ENCODE data around the gene CPSF4. TPM values are rescaled to one million over a fixed set of nuclear protein-coding genes. Genes with fewer than 3 reads are reported as not detected.

Gene CPSF4
- total and polyA plus RNA-seq, 2 donors (not counting 1 experiment from before 2014, with no cell fraction given), result 17.3 to 44.9 TPM

DNA sequence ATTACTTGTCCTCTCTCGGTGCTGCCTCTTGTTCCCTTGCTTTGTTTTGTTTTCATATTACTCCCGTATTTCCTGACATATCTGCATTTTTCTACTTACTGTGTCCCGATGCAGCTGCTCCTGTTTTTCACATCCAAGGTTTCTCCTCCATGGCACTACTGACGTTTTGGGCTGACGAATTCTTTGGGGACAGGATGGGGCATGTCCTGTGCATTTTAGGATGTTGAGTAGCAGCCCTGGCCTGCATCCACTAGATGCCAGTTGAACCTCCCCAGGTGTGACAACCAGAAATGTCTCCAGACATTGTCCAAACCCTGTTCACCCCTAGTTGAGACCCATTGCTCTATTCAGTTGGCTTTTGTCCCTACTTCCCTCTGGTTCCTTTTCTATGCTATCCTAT is 46.4 kb downstream of the CPSF4 start:
- Histone ChIP-seq H3K4me2 (ENCODE audit: extremely low read depth, insufficient read depth, low read length) (no peak overlapping the region), H3K27me3 (ENCODE audit: control insufficient read depth, insufficient read depth, low read length) (no peaks in the 10 kb centered on the region), H3K4me1 (ENCODE audit: control insufficient read depth, extremely low read depth, insufficient read depth, low read length) (no peaks in the 10 kb centered on the region), H2AFZ (ENCODE audit: low read length) (no peak overlapping the region), H3K4me3 (replicated peaks in 1 of 4; ENCODE audit: control extremely low read depth in 1 of 4, insufficient read depth in 1 of 4, low read depth in 3 of 4, low read length in 4 of 4) (no peak overlapping the region), H3K79me2 (ENCODE audit: control insufficient read depth, insufficient read depth, low read length) (no peaks in the 10 kb centered on the region), H4K20me1 (ENCODE audit: control insufficient read depth, extremely low read depth, insufficient read depth, low read length) (no peaks in the 10 kb centered on the region), H3K27ac (ENCODE audit: insufficient read depth, low read length) (no peak overlapping the region), H3K9me3 (ENCODE audit: control insufficient read depth, insufficient read depth, low read depth, low read length) (no peaks in the 10 kb centered on the region), H3K9ac (ENCODE audit: insufficient read depth, low read length) (no peak overlapping the region), H3K36me3 (ENCODE audit: control insufficient read depth, insufficient read depth, low read length) (peaks cover 1% of the 10 kb centered on the region)
- no peak for DNase-seq (ENCODE audit: low read depth in 2 of 2)
- no peak for TF ChIP-seq EZH2 (IDR thresholded peaks at IDR 0.05; ENCODE audit: low read length, missing control alignments)
- TF ChIP-seq, protein P1, sequence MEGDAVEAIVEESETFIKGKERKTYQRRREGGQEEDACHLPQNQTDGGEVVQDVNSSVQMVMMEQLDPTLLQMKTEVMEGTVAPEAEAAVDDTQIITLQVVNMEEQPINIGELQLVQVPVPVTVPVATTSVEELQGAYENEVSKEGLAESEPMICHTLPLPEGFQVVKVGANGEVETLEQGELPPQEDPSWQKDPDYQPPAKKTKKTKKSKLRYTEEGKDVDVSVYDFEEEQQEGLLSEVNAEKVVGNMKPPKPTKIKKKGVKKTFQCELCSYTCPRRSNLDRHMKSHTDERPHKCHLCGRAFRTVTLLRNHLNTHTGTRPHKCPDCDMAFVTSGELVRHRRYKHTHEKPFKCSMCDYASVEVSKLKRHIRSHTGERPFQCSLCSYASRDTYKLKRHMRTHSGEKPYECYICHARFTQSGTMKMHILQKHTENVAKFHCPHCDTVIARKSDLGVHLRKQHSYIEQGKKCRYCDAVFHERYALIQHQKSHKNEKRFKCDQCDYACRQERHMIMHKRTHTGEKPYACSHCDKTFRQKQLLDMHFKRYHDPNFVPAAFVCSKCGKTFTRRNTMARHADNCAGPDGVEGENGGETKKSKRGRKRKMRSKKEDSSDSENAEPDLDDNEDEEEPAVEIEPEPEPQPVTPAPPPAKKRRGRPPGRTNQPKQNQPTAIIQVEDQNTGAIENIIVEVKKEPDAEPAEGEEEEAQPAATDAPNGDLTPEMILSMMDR (conservative IDR thresholded peaks at IDR 0.05 in 1 of 2, IDR thresholded peaks at IDR 0.05 in 1 of 2; ENCODE audit: low read depth in 1 of 2, low read length in 2 of 2), result no peak

DNA sequence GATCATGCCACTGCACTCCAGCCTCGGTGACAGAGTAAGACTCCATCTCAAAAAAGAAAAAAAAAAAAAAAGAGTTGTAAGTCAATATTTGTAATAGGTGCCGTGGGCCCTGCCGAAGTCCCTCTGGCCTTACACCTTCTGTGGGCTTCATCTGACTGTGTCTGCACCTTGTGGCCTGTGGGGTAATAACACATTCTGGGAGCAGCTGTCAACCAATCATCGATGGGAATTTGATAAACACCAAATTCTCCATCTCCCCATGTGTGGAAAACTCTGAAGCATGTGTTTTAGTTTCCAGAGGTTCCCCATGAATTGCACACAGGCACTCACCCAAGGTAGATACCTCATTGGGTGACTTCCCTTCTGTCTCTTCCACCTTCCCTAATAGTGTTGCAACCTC is 50.5 kb downstream of the CPSF4 start:
- H3K27me3 ChIP-seq (ENCODE audit: control insufficient read depth, insufficient read depth, low read length), result no peaks in the 10 kb centered on the region
- H2AFZ ChIP-seq (ENCODE audit: low read length), result no peak overlapping the region
- DNase-seq (ENCODE audit: low read depth in 2 of 2), result no peak
- no peak overlapping the region for H3K4me2 ChIP-seq (ENCODE audit: extremely low read depth, insufficient read depth, low read length)
- H3K36me3 ChIP-seq (ENCODE audit: control insufficient read depth, insufficient read depth, low read length), result peaks cover 11% of the 10 kb centered on the region
- H3K9me3 ChIP-seq (ENCODE audit: control insufficient read depth, insufficient read depth, low read depth, low read length), result peaks cover 4% of the 10 kb centered on the region
- H3K4me3 ChIP-seq (replicated peaks in 1 of 4; ENCODE audit: control extremely low read depth in 1 of 4, insufficient read depth in 1 of 4, low read depth in 3 of 4, low read length in 4 of 4), result no peak overlapping the region
- no peaks in the 10 kb centered on the region for H4K20me1 ChIP-seq (ENCODE audit: control insufficient read depth, extremely low read depth, insufficient read depth, low read length)
- no peak overlapping the region for H3K9ac ChIP-seq (ENCODE audit: insufficient read depth, low read length)
- no peak overlapping the region for H3K27ac ChIP-seq (ENCODE audit: insufficient read depth, low read length)
- H3K79me2 ChIP-seq (ENCODE audit: control insufficient read depth, insufficient read depth, low read length), result no peaks in the 10 kb centered on the region
- no peak for TF ChIP-seq EZH2 (IDR thresholded peaks at IDR 0.05; ENCODE audit: low read length, missing control alignments)
- TF ChIP-seq, protein P1 (conservative IDR thresholded peaks at IDR 0.05 in 1 of 2, IDR thresholded peaks at IDR 0.05 in 1 of 2; ENCODE audit: low read depth in 1 of 2, low read length in 2 of 2), result no peak
- H3K4me1 ChIP-seq (ENCODE audit: control insufficient read depth, extremely low read depth, insufficient read depth, low read length), result no peaks in the 10 kb centered on the region

DNA sequence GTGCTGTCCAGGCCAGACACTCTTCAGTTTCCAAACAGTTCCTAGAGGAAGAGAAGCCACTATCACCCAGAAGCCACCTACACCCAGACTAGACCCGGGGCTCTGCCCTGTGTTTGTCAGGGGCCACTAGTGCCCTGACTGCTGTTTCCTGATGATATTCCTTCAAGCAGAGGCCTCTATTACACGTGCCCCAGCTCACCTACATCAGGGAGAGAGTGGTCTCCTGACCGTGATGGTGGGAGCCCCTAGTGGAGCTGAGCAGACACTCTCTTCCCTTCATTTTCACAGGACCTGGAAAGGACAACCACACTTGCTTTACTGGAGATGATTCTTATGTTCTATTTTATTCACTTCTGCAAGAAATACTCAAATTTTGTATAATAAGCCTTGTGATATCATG is 52.1 kb downstream of the CPSF4 start:
- H4K20me1 ChIP-seq (ENCODE audit: control insufficient read depth, extremely low read depth, insufficient read depth, low read length), result no peaks in the 10 kb centered on the region
- H3K27ac ChIP-seq (ENCODE audit: insufficient read depth, low read length), result no peak overlapping the region
- H2AFZ ChIP-seq (ENCODE audit: low read length), result no peak overlapping the region
- H3K36me3 ChIP-seq (ENCODE audit: control insufficient read depth, insufficient read depth, low read length), result peaks cover 12% of the 10 kb centered on the region
- H3K4me2 ChIP-seq (ENCODE audit: extremely low read depth, insufficient read depth, low read length), result no peak overlapping the region
- peaks cover 5% of the 10 kb centered on the region for H3K9me3 ChIP-seq (ENCODE audit: control insufficient read depth, insufficient read depth, low read depth, low read length)
- no peaks in the 10 kb centered on the region for H3K79me2 ChIP-seq (ENCODE audit: control insufficient read depth, insufficient read depth, low read length)
- DNase-seq (ENCODE audit: low read depth in 2 of 2), result no peak
- TF ChIP-seq EZH2 (IDR thresholded peaks at IDR 0.05; ENCODE audit: low read length, missing control alignments), result no peak
- TF ChIP-seq, protein P1 (conservative IDR thresholded peaks at IDR 0.05 in 1 of 2, IDR thresholded peaks at IDR 0.05 in 1 of 2; ENCODE audit: low read depth in 1 of 2, low read length in 2 of 2), result no peak
- no peak overlapping the region for H3K9ac ChIP-seq (ENCODE audit: insufficient read depth, low read length)
- H3K4me3 ChIP-seq (replicated peaks in 1 of 4; ENCODE audit: control extremely low read depth in 1 of 4, insufficient read depth in 1 of 4, low read depth in 3 of 4, low read length in 4 of 4), result no peak overlapping the region
- no peaks in the 10 kb centered on the region for H3K4me1 ChIP-seq (ENCODE audit: control insufficient read depth, extremely low read depth, insufficient read depth, low read length)
- no peaks in the 10 kb centered on the region for H3K27me3 ChIP-seq (ENCODE audit: control insufficient read depth, insufficient read depth, low read length)

Measured in fibroblast of lung (primary cell).